DMS114 treated with DMSO at 0.1 percent for 48 hours (cell line): ENCODE measurements around the gene SLC9A3.

ENCODE experiments used
- DNase-seq: peaks from one replicate; lab custom pipeline; 2025; ENCODE audit not compliant: unreplicated experiment; lab: John Stamatoyannopoulos, UW

SLC9A3 gene

GRCh38 chr5:526456-527088 lies 2.3 kb upstream of the SLC9A3 start:
- no peak for DNase-seq

GRCh38 chr5:525916-526315 lies 1.7 kb upstream of the SLC9A3 start:
- DNase-seq: no peak

- no peak for DNase-seq
These were observed 918 bp upstream of the SLC9A3 start for GRCh38 chr5:524973-525761.

- no peak for DNase-seq
These were observed 617 bp downstream of the SLC9A3 start for GRCh38 chr5:523441-524222.

- DNase-seq: no peak
These were observed 1.3 kb downstream of the SLC9A3 start for GRCh38 chr5:522899-523440.

- no peak for DNase-seq
These were observed 2.1 kb downstream of the SLC9A3 start for GRCh38 chr5:522116-522515.

- no peak for DNase-seq
These were observed 2.6 kb downstream of the SLC9A3 start for GRCh38 chr5:521680-522079.

- no peak for DNase-seq
These were observed 3.4 kb downstream of the SLC9A3 start for GRCh38 chr5:520850-521226.

GRCh38 chr5:520196-520849 lies 3.9 kb downstream of the SLC9A3 start:
- DNase-seq: no peak

GRCh38 chr5:518721-519120 lies 5.5 kb downstream of the SLC9A3 start:
- DNase-seq: no peak

GRCh38 chr5:517535-518100 lies 6.6 kb downstream of the SLC9A3 start:
- no peak for DNase-seq

- no peak for DNase-seq
These were observed 7.3 kb downstream of the SLC9A3 start for GRCh38 chr5:516980-517379.

GRCh38 chr5:516338-516925 lies 7.8 kb downstream of the SLC9A3 start:
- no peak for DNase-seq

GRCh38 chr5:515273-515836 lies 8.9 kb downstream of the SLC9A3 start:
- no peak for DNase-seq

- DNase-seq: no peak
These were observed 9.6 kb downstream of the SLC9A3 start for GRCh38 chr5:514673-515072.

GRCh38 chr5:514101-514485 lies 10.2 kb downstream of the SLC9A3 start:
- DNase-seq: no peak

- no peak for DNase-seq
These were observed 10.8 kb downstream of the SLC9A3 start for GRCh38 chr5:513216-514100.

GRCh38 chr5:511476-511875 lies 12.8 kb downstream of the SLC9A3 start:
- no peak for DNase-seq

- no peak for DNase-seq
These were observed 13.7 kb downstream of the SLC9A3 start for GRCh38 chr5:510521-510920.
